LHCN-M2 (cell line): ENCODE results near the gene MUSK. TPM values are rescaled to one million over a fixed set of nuclear protein-coding genes. Genes with fewer than 3 reads are reported as not detected.

Experiments
- total RNA-seq: library from RNA; depleted of rRNA; stranded (reverse); fragments of >200 nt; gene quantifications from 2 replicates; pipeline ENCODE4 v1.2.3, GENCODE V29; 2014; rRNA removed

MUSK gene
- total RNA-seq, 1 experiment from 2014 or later = 71.1 TPM

Other genes starting within 250 kb of the MUSK start
- 1.0 and 1.3 TPM in 2 replicates for gene SVEP1, start 89.0 kb upstream of the MUSK start, total RNA-seq